Eye (tissue), 1 donor: ENCODE data around the gene BABAM2.
"Not testable (repeated sequence)": the region's sequence is repeated elsewhere in the genome, so short reads cannot be mapped to it uniquely, and the experiment has no call there.

Experiments used
- DNase-seq: peaks from one replicate; pipeline ENCODE4 v3.0.0-alpha.2; 2015

BABAM2 gene

DNA sequence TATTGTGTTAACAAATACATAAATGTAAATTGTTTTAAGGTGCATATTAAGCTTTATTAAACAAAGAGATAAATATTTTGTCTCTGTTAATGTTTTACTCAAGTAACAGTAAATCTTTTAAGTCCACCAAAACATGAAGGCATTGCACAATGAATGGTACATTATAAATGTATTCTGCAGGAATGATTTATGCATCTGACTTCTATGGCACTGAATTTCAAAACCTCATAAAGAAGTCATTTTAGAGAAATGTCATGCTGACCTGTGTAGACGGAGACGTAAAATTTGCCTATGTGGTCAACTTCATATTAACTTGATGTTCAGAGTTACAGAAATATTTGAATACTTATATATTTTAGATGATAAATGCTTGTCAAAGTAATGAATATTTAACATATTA, 194.7 kb downstream of the BABAM2 start:
- DNase-seq = no peak

DNA sequence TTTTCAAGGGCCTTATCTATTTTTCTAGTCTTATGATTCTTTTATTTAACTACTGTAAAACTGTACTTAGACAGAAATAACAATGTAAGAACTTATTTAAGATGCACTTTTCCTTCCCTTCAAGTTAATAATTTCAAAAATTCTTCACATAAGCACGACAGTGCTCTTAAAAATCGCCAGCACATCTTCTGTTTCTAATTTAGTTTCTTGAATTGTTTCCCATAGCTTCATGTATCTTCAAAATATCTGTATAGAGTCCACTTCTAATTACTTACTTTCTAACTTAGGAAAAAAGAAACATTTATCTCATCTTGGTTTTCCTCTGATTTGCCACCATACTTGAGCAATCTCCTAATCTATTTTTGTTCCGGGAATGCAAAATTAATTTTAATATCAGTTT, 196.1 kb downstream of the BABAM2 start:
- DNase-seq = no peak

DNA sequence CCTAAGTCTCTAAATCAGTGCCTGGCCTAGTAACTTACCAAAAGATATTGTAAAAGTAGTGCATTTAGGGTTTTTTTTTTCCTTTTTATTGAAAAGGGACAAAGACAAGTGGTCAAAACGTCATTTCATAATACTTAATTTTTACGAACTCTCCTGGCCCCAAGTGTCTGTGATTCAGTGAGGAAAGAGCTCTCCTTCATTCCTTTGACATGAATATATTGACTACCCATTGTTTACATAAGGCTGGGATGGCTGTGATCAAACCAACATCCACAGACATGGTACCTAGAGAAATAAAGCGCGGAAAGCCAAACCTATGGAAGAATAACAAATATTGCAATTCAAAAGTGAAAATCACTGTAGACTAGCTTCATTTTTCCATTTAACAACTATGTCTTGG, 198.4 kb downstream of the BABAM2 start:
- no peak for DNase-seq

GRCh38 chr2:28089486-28089885, 199.0 kb downstream of the BABAM2 start:
- no peak for DNase-seq

GRCh38 chr2:28093308-28093707, 202.8 kb downstream of the BABAM2 start:
- DNase-seq = no peak

GRCh38 chr2:28093768-28094167, 203.2 kb downstream of the BABAM2 start:
- DNase-seq = no peak

DNA sequence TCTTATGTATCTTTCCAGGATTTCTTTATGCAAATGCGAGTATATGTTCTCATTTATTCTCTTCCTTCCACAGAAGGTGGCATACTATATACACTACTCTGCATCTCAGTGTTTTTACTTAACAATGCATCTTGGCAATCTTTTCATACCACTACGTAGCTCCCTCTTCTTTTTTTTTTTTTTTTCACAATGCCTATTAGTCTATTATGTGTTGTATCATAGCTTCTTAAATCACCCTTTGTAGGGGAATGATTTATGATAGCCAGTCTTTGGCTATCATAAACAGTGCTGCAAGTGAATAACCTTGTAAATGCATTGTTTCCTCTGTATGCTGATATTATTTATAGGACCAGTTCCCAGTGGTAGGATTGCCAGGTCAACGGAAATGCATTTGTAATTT, 204.2 kb downstream of the BABAM2 start:
- no peak for DNase-seq

DNA sequence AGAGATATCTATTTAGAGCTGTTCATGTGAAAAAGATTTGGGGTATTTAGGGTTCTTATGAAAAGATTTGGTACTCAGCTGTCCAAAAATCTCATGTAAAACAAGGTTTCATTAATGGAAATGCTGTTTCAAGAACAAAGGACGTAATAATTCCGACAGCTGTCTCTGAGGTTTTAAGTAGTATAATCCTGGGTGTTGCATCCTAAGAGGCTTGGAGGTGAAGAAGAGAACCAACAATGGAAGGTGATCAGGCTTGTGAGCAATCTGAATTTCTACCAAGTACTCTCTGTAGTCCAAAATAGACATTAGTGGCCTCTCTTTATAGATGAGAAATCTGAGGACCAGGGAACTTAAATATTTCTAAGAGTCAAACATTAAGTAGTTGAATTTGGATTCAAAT, 205.1 kb downstream of the BABAM2 start:
- DNase-seq = no peak

- no peak for DNase-seq
These were observed 205.9 kb downstream of the BABAM2 start for GRCh38 chr2:28096421-28096820.

DNA sequence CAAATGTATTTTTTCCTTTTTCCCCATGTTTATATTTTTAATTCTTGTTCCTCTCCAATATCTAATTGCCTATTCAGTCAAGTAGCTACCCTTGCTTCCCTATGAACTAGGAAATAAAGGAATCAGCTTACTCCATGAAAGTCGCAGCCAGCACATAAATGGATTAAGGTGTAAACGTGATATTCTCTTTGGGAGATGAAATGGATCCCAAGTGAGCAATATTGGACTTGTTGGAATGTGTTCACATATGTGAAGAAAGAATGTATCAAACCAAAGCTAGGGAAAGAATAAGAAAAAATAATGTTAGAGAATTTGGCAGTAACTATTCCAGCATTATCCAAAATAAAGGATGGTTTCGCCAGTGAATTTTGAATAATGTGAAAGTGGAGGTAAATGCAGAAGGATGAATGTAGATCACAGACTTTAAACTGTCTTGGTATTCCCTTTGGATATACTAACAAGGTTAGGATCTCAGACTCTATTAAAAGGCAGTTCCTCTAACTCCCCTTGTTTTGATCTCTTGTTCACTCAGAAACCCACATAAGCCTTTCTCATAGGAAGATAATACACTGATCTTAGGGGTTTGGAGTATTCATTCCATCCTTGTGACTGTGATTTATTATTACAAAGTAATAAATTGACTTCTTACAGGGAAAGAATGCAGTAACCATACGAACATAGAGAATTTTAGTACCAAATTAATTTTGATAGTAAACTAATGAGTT, 208.1 kb downstream of the BABAM2 start:
- DNase-seq = peak; percentile 20

DNA sequence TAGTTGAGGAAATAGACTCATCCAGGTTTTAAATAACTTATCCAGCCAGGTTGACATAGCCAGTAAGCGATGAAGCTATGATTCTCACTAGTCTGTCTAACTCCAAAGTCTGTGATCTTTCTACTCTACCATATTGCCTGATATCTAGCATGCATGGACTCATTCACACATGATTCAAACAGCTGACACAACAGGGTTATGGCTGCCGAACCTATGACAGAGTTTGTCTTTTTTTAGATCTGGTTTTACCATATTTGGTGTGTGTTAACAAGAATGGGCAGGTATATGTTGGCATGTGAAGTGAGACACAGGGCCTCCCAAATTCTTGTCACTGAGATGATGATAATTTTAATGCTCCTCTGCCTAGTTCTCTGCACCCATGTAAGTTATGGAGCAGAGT, 210.6 kb downstream of the BABAM2 start:
- DNase-seq = no peak

DNA sequence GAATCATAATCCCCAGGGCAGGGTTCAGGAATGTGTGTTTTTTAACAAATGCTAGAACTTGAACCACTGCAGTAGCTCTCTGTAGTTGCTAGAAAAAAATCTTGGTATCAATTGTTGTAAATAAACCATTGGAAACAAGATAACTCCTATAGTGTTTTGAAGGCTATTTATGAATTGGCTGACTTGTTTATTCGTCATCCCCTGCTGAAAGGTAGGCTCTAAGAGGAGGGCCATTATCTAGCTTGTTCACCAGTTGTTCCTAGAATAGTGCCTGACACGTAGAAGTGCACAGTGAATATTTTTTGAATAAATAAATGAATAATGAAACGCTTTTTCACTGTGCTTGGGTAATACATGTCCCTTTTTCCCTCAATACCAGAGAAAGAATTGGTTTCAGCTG, 211.4 kb downstream of the BABAM2 start:
- no peak for DNase-seq

- peak; percentile 42 for DNase-seq
These were observed 211.9 kb downstream of the BABAM2 start for GRCh38 chr2:28102455-28102874.

GRCh38 chr2:28103611-28104010, 213.1 kb downstream of the BABAM2 start:
- no peak for DNase-seq

GRCh38 chr2:28108143-28108542, 217.6 kb downstream of the BABAM2 start:
- no peak for DNase-seq

DNA sequence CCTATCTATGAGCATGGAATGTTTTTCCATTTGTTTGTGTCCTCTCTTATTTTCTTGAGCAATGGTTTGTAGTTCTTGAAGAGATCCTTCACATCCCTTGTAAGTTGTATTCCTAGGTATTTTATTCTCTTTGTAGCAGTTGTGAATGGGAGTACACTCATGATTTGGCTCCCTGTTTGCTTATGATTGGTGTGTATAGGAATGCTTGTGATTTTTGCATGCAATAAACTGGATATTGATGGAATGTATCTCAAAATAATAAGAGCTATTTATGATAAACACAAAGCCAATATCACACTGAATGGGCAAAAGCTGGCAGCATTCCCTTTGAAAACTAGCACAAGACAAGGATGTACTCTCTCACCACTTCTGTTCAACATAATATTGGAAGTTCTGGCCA, 223.2 kb downstream of the BABAM2 start:
- DNase-seq = not testable (repeated sequence)

DNA sequence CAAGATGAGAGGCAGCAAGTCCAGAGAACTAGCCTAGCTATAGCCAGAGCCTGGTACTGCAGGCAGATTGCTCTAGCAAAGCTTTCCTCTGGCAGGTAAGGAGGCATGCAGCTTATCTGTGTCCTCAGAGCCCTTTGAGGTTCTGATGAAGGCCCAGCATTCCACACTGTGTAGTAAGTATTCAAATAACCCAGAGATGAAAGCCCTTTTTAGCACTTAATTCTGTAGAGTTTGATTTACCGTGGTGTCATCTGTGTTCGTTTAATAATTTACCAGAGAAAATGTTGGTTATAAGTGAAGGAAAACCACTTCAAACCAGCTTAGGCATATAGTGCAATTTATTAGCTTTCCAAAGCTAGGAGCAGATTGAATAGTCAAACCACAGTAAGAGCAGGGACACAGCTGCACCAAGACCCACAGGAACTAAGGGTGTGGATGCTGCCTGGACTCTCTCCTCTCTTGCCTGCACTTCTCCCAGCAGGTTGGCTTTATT, 226.6 kb downstream of the BABAM2 start:
- DNase-seq = no peak

- no peak for DNase-seq
These were observed 229.1 kb downstream of the BABAM2 start for GRCh38 chr2:28119631-28120030.

GRCh38 chr2:28128281-28128950, 237.9 kb downstream of the BABAM2 start:
- no peak for DNase-seq

DNA sequence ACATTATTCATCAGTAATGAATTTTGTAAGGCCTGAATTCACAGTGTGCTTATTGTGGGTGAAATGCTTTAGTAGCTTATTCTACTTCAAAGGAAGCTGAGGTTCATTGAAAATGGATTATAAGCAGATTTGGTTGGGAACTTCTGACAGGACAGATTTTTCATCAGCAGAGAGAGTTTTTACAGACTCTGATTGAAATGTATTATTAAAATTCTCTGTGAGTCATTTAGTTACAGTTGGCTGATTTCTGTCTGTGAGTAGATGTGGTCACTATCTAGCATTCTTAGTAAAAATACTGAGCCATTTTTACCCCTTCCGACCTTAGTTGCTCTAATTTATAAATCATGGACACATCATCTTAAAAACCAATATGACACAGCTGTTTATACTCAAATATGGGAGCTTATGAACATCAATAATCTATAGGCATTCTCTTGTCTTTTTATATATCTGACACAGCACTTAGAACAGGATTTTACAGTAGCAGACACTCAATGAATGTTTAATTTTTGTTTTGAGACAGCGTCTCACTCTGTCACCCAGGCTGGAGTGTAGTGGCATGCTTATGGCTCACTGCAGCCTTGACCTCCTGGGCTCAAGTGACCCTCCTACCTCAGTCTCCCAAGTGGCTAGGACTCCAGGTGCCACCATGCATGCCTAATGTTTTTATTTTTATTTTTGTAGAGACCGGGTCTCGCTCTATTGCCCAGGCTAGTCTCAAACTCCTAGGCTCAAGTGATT, 239.6 kb downstream of the BABAM2 start:
- no peak for DNase-seq

- DNase-seq = no peak
These were observed 243.2 kb downstream of the BABAM2 start for GRCh38 chr2:28133778-28134177.

DNA sequence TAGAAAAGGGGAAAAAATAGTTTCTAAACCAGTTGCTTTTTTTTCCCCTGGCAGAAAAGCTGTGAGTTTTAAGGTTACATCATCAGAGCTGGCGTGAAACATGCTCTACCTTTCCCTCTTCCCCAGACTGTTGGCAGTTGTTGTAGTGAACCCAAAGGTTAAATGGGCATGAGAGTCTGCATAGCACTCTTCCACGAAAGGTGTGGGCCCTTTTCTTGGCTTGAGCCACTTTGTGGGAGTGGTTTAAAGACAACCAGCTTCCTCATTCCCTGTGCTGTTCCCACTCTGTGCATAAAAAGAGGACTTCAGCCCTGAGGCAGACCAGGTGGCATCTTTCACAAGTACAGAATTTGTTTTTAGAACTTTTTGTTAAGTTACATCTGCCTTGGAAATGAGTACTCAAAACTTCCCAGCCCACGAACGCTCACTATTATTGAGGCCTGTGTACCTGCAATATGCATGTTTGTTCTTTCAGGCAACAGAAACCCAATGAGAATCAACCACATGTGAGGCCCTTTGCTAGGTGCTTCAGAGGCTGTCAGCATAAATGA, 243.8 kb downstream of the BABAM2 start:
- no peak for DNase-seq

DNA sequence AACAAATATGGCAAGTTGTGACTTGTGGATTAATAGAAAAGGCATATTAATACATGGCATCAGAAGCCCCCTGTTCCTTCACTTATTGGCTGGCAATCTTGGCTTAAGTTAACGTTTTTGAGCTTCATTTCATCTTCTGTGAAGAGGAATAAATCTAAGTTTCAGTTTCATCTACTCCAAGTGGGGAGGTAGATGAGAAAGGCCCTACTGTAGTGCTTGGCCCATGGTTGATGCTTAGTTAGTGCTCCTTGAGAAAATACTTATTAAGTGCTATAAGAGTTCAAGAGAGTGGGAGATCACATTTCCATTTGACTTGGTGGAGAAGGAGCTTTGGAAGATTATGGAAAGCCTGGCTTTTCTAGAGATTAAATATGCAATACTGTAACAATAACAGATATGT, 244.3 kb downstream of the BABAM2 start:
- no peak for DNase-seq

DNA sequence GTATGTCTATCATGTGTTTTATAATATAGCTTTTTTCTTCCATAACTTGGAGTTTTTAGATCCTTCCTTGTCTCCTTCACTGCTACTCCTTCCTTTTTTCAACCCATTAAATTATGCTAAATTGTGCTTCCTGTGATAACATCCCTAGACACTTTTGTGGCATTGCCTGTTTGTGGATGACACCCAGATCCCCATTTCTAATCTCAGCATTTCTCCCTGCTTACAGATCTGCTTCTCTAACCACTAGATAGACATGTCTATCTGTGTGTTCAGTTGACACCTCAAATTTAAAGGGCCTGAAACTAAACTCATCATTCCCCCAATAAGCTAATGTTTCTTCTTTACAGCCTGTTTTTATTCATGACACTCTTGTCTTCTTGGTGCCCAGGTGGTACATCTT, 244.8 kb downstream of the BABAM2 start:
- DNase-seq = no peak
